Esophagus squamous epithelium (tissue), 5 donors: ENCODE measurements around the gene TEX2. TPM values are rescaled to one million over a fixed set of nuclear protein-coding genes. Genes with fewer than 3 reads are reported as not detected.

Experiments
- DNase-seq: peaks from one replicate; lab custom pipeline; 2025; lab: John Stamatoyannopoulos, UW
- H3K27ac ChIP-seq, 4 donors: fragments of 200-600 bp; sonication (generic); one replicate each; pipeline ENCODE4 v1.5.1; 2016 to 2019; ENCODE audit warnings: mild to moderate bottlenecking in 1 of 4
- H3K27me3 ChIP-seq, 4 donors: fragments of 200-600 bp; sonication (generic); 1 replicate in 3 of 4; 2 replicates in 1 of 4; pipeline versions ENCODE4 v1.5.1 to v1.6.0; 2017 to 2021; ENCODE audit warnings: antibody characterized with exemption in 1 of 4
- H3K36me3 ChIP-seq, 3 donors: fragments of 200-600 bp; sonication (generic); one replicate each; pipeline ENCODE4 v1.5.1; 2016 to 2019
- H3K4me1 ChIP-seq, 3 donors: fragments of 200-600 bp; sonication (generic); one replicate each; pipeline ENCODE4 v1.5.1; 2017 to 2019
- H3K4me3 ChIP-seq, 4 donors: fragments of 200-600 bp; sonication (generic); 1 replicate in 3 of 4; 2 replicates in 1 of 4; pipeline ENCODE4 v1.5.1; 2016 to 2019; ENCODE audit warnings: mild to moderate bottlenecking in 2 of 4, moderate library complexity in 1 of 4
- H3K9me3 ChIP-seq, 3 donors: fragments of 200-600 bp; sonication (generic); one replicate each; pipeline ENCODE4 v1.5.1; 2016 to 2019
- POLR2A ChIP-seq, 4 donors: fragments of 450-650 bp; IDR thresholded peaks; one replicate each; pipeline ENCODE4 v1.6.1; 2017; ENCODE audit warnings: antibody characterized with exemption in 4 of 4, mild to moderate bottlenecking in 4 of 4, moderate library complexity in 3 of 4
- WGBS, 2 donors: methylation state at CpG; one replicate each; pipeline ENCODE4 v1.1.5; 2018; 5-methylcytosine and 5-hydroxymethylcytosine counted together
- intact Hi-C: fragments of 100-400 bp; cut with DNase I; formaldehyde crosslinking; loops from one replicate; pipeline ENCODE4 v1.15.0; 2022
- total RNA-seq, 4 donors: library from RNA; depleted of rRNA; stranded (reverse); fragments of >200 nt; gene quantifications; one replicate each; pipeline ENCODE4 v1.1.0, GENCODE V29; 2016
- TF ChIP-seq, protein P1 (sequence below), 6 experiments: fragments of 450-650 bp in 4 of 6; fragments of 200-600 bp in 2 of 6; sonication (generic) in 2 of 6; IDR thresholded peaks; one replicate each; pipeline ENCODE4 v1.5.1; 2016 to 2019; ENCODE audit warnings: antibody characterized with exemption in 6 of 6, mild to moderate bottlenecking in 4 of 6, moderate library complexity in 4 of 6
- donor health status: DM: yes; HTN: yes; CAD: no.

TEX2 gene, protein sequence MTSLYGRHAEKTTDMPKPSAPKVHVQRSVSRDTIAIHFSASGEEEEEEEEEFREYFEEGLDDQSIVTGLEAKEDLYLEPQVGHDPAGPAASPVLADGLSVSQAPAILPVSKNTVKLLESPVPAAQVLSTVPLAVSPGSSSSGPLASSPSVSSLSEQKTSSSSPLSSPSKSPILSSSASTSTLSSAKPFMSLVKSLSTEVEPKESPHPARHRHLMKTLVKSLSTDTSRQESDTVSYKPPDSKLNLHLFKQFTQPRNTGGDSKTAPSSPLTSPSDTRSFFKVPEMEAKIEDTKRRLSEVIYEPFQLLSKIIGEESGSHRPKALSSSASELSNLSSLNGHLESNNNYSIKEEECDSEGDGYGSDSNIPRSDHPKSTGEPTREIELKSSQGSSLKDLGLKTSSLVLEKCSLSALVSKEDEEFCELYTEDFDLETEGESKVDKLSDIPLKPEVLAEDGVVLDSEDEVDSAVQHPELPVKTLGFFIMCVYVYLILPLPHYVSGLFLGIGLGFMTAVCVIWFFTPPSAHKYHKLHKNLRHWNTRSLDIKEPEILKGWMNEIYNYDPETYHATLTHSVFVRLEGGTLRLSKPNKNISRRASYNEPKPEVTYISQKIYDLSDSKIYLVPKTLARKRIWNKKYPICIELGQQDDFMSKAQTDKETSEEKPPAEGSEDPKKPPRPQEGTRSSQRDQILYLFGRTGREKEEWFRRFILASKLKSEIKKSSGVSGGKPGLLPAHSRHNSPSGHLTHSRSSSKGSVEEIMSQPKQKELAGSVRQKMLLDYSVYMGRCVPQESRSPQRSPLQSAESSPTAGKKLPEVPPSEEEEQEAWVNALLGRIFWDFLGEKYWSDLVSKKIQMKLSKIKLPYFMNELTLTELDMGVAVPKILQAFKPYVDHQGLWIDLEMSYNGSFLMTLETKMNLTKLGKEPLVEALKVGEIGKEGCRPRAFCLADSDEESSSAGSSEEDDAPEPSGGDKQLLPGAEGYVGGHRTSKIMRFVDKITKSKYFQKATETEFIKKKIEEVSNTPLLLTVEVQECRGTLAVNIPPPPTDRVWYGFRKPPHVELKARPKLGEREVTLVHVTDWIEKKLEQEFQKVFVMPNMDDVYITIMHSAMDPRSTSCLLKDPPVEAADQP
- 10 to 100 TPM; 25.5 to 33.0 (median 29.7) TPM for total RNA-seq

- TF ChIP-seq, protein P1, sequence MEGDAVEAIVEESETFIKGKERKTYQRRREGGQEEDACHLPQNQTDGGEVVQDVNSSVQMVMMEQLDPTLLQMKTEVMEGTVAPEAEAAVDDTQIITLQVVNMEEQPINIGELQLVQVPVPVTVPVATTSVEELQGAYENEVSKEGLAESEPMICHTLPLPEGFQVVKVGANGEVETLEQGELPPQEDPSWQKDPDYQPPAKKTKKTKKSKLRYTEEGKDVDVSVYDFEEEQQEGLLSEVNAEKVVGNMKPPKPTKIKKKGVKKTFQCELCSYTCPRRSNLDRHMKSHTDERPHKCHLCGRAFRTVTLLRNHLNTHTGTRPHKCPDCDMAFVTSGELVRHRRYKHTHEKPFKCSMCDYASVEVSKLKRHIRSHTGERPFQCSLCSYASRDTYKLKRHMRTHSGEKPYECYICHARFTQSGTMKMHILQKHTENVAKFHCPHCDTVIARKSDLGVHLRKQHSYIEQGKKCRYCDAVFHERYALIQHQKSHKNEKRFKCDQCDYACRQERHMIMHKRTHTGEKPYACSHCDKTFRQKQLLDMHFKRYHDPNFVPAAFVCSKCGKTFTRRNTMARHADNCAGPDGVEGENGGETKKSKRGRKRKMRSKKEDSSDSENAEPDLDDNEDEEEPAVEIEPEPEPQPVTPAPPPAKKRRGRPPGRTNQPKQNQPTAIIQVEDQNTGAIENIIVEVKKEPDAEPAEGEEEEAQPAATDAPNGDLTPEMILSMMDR (IDR thresholded peaks at IDR 0.05), result no peak
- TF ChIP-seq POLR2A (IDR thresholded peaks at IDR 0.05), result peak in 2 of 4 donors; percentile 65 to 80
- Histone ChIP-seq H3K4me3 (peak within 1 kb of the TSS; percentile 83 to 99 (median 88)), H3K27me3 (peaks cover 0 to 6% (median 0%) of the 10 kb centered on the region in 4 donors), H3K4me1 (peaks cover 9 to 49% (median 25%) of the 10 kb centered on the region in 3 donors), H3K36me3 (no peaks in the 10 kb centered on the region), H3K27ac (peak within 1 kb of the TSS; percentile 90 to 97 (median 93)), H3K9me3 (no peaks in the 10 kb centered on the region)
- WGBS, 2 donors, result 1 to 2% methylated on average over 6 to 15 of the region's 69 CpGs
- DNase-seq, result peak; percentile 29
- intact Hi-C loops, result no loop called here
Observed at GRCh38 chr17:64263000-64263766, at the start of gene TEX2. TEX2 (minus strand) TSS chr17:64263260; CDS start chr17:64214217, 49,043 bp downstream.

GRCh38 chr17:64309710-64310109, 46.6 kb upstream of the TEX2 start:
- H3K9me3 ChIP-seq, result no peaks in the 10 kb centered on the region
- no peak overlapping the region for H3K27ac ChIP-seq
- TF ChIP-seq, protein P1 (IDR thresholded peaks at IDR 0.05), result no peak
- no peak for TF ChIP-seq POLR2A (IDR thresholded peaks at IDR 0.05)
- no peak for DNase-seq
- H3K27me3 ChIP-seq, result no peaks in the 10 kb centered on the region
- 63 to 76% methylated on average over 4 of the region's 4 CpGs for WGBS, 2 donors
- intact Hi-C loops, result no loop called here
- no peaks in the 10 kb centered on the region for H3K36me3 ChIP-seq
- no peak overlapping the region for H3K4me3 ChIP-seq
- peaks cover 0 to 16% (median 11%) of the 10 kb centered on the region in 3 donors for H3K4me1 ChIP-seq

DNA sequence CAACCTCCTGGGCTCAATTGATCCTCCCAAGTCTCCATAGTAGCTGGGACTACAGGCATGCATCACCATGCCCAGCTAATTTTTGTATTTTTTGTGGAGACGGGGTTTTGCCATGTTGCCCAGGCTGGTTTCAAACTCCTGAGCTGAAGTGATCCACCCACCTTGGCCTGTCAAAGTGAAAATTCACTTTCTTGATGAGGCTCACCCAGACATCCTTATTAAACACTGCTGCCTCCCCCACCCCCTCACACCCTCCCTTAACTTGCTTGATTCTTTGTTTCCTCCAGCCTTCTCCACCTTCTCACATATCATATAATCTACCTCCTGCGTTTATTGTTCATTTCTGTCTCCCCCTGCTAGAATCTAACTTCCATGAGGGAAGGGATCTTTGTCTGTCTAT, 46.0 kb upstream of the TEX2 start:
- peaks cover 0 to 10% (median 5%) of the 10 kb centered on the region in 3 donors for H3K4me1 ChIP-seq
- no peaks in the 10 kb centered on the region for H3K27me3 ChIP-seq
- TF ChIP-seq POLR2A (IDR thresholded peaks at IDR 0.05), result no peak
- TF ChIP-seq, protein P1 (IDR thresholded peaks at IDR 0.05), result no peak
- H3K9me3 ChIP-seq, result no peaks in the 10 kb centered on the region
- intact Hi-C loops, result no loop called here
- no peak overlapping the region for H3K4me3 ChIP-seq
- DNase-seq, result no peak
- no peak overlapping the region for H3K27ac ChIP-seq
- WGBS, 2 donors, result 62 to 74% methylated on average over 2 of the region's 2 CpGs
- no peaks in the 10 kb centered on the region for H3K36me3 ChIP-seq

- no peak for DNase-seq
- H3K9me3 ChIP-seq, result no peaks in the 10 kb centered on the region
- intact Hi-C loops, result no loop called here
- 25 to 35% methylated on average over 8 to 10 of the region's 11 CpGs for WGBS, 2 donors
- H3K36me3 ChIP-seq, result no peaks in the 10 kb centered on the region
- H3K4me1 ChIP-seq, result peaks cover 0 to 5% (median 0%) of the 10 kb centered on the region in 3 donors
- no peak overlapping the region for H3K27ac ChIP-seq
- H3K4me3 ChIP-seq, result no peak overlapping the region
- H3K27me3 ChIP-seq, result no peaks in the 10 kb centered on the region
- TF ChIP-seq POLR2A (IDR thresholded peaks at IDR 0.05), result no peak
- TF ChIP-seq, protein P1 (IDR thresholded peaks at IDR 0.05), result peak; percentile 77 to 88 (median 80)
Observed at GRCh38 chr17:64306850-64307463, 43.9 kb upstream of the TEX2 start.
